Body of pancreas (tissue), 4 donors: ENCODE data around the gene IPO4. TPM values are rescaled to one million over a fixed set of nuclear protein-coding genes. Genes with fewer than 3 reads are reported as not detected.
A peak's percentile ranks its signal among the peaks of the same experiment; 100 is the strongest.

ENCODE experiments used
- ATAC-seq: fragments of 150-250 bp; one replicate; pipeline ENCODE4 v1.9.1; 2016
- DNase-seq, 4 donors: peaks; one replicate each; pipeline ENCODE4 v3.0.0-alpha.2; 2019
- H3K27ac ChIP-seq, 4 donors: fragments of 200-600 bp; sonication (generic); 1 replicate in 3 of 4; 2 replicates in 1 of 4; pipeline versions ENCODE4 v1.5.1 to v1.6.1; 2016 to 2019; ENCODE audit warnings: mild to moderate bottlenecking in 1 of 4, mixed read lengths in 1 of 4, moderate library complexity in 1 of 4
- H3K27me3 ChIP-seq, 2 donors: fragments of 200-600 bp; sonication (generic); one replicate each; pipeline ENCODE4 v1.6.0; 2016; ENCODE audit warnings: mild to moderate bottlenecking in 1 of 2
- H3K36me3 ChIP-seq, 2 donors: fragments of 200-600 bp; sonication (generic); replicated peaks in 1 of 2; 2 replicates each; pipeline ENCODE4 v1.5.1; 2016; ENCODE audit warnings: low read depth in 2 of 2; ENCODE audit not compliant: insufficient read depth in 1 of 2
- H3K4me1 ChIP-seq: fragments of 200-600 bp; sonication (generic); one replicate; pipeline ENCODE4 v1.6.0; 2016
- H3K4me3 ChIP-seq, 2 donors: fragments of 200-600 bp; sonication (generic); 1 replicate in 1 of 2; 2 replicates in 1 of 2; pipeline ENCODE4 v1.5.1; 2016 to 2019
- H3K9me3 ChIP-seq, 3 donors: fragments of 200-600 bp; sonication (generic); 1 replicate in 2 of 3; 2 replicates in 1 of 3; pipeline ENCODE4 v1.5.1; 2016
- CTCF ChIP-seq, 7 experiments: fragments of 450-650 bp in 4 of 7; fragments of 200-600 bp in 3 of 7; sonication (generic) in 3 of 7; IDR thresholded peaks; one replicate each; pipeline ENCODE4 v1.5.1; 2016 to 2019; ENCODE audit warnings: antibody characterized with exemption in 7 of 7
- POLR2A ChIP-seq, 3 donors: fragments of 450-650 bp; IDR thresholded peaks; one replicate each; pipeline ENCODE4 v1.6.1; 2016; ENCODE audit warnings: antibody characterized with exemption in 3 of 3, mild to moderate bottlenecking in 2 of 3
- WGBS, 2 donors: methylation state at CpG; one replicate each; pipeline ENCODE4 v1.1.5; 2017; 5-methylcytosine and 5-hydroxymethylcytosine counted together
- intact Hi-C: fragments of 100-400 bp; cut with DNase I; formaldehyde crosslinking; loops from one replicate; pipeline ENCODE4 v1.15.1; 2023
- total RNA-seq, 2 donors: library from RNA; depleted of rRNA; stranded (reverse); fragments of >200 nt; gene quantifications; one replicate each; pipeline ENCODE4 v1.1.0, GENCODE V29; 2016

Gene IPO4
- total RNA-seq, 2 donors from 2014 or later = 30.4 to 73.5 TPM

DNA sequence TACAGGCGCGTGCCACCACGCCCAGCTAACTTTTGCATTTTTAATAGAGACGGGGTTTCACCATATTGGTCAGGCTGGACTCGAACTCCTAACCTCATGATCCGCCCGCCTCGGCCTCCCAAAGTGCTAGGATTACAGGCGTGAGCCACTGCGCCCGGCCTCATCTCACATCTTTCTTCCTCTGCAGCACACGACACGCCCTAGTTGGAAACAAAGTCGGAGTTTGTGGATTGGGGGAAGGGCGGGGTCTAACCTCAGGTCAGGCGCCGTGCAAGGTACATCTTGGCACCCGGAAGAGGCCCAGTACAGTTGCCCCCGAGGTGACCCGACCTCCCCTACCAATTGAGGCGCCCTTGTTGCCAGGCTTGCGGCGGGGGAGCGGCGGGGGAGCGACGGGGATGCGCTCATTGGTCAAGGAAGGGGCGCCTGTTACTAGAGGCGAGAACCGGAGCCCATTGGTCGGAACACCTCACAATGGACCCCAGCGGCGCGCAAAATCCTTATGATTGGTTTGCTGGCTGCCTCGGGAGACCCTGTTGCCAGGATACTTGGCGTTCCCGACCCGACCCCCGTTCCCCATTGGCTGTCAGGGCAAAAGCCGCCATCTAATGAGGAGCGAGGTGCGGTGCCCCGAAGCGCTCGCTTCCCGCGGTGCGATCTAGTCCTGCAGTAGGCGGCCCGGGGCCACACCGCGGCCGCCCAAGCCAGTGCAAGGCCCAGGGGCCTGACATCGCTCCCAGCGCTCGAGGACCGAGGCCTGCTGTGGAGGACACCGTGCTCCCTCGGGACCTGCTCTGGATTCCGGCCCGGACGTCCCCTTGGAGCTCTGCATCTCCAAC, 17.0 kb downstream of the IPO4 start, which contains the start of gene REC8:
REC8 (plus strand) TSS at position 659 of the 839 bp plus-strand sequence. CDS start 473 bp downstream, outside the sequence.
- H3K9me3 ChIP-seq = no peaks in the 10 kb centered on the region
- 49 to 63% methylated on average over 25 to 63 of the region's 63 CpGs for WGBS, 2 donors
- peak within 1 kb of the TSS in 1 of 4 donors; percentile 5 for H3K27ac ChIP-seq
- H3K4me3 ChIP-seq = no peak within 1 kb of the TSS
- DNase-seq (peak; percentile 44 to 78 (median 62)), ATAC-seq (peak; percentile 70)
- peaks cover 0 to 3% of the 10 kb centered on the region in 2 donors for H3K36me3 ChIP-seq
- H3K27me3 ChIP-seq = no peaks in the 10 kb centered on the region
- TF ChIP-seq CTCF (IDR thresholded peaks at IDR 0.05) (no peak), POLR2A (IDR thresholded peaks at IDR 0.05) (peak in 1 of 3 donors; percentile 7)
- intact Hi-C loops = no loop called here
- H3K4me1 ChIP-seq = no peaks in the 10 kb centered on the region

- peaks cover 5 to 32% of the 10 kb centered on the region in 2 donors for H3K36me3 ChIP-seq
These were observed 21.0 kb downstream of the IPO4 start for GRCh38 chr14:24167469-24168114.

GRCh38 chr14:24165785-24166184, 22.8 kb downstream of the IPO4 start:
- 86 to 89% methylated on average over 5 of the region's 5 CpGs for WGBS, 2 donors
- H3K9me3 ChIP-seq = no peaks in the 10 kb centered on the region
- TF ChIP-seq CTCF (IDR thresholded peaks at IDR 0.05) (no peak), POLR2A (IDR thresholded peaks at IDR 0.05) (no peak)
- DNase-seq = no peak
- peaks cover 5 to 32% of the 10 kb centered on the region in 2 donors for H3K36me3 ChIP-seq
- ATAC-seq = no peak
- intact Hi-C loops = loop anchor here (10.0 kb wide), 1 partner anchor 111 kb away; the partner anchor contains the start of gene CARMIL3
- no peaks in the 10 kb centered on the region for H3K27me3 ChIP-seq
- H3K4me3 ChIP-seq = no peak overlapping the region
- peaks cover 23% of the 10 kb centered on the region for H3K4me1 ChIP-seq
- H3K27ac ChIP-seq = no peak overlapping the region

More at GRCh38 chr14:24167469-24168114, 21.0 kb downstream of the IPO4 start:
- DNase-seq (no peak), ATAC-seq (no peak)
- intact Hi-C loops = loop anchor here (10.0 kb wide), 1 partner anchor 113 kb away; the partner anchor contains the start of gene CARMIL3
- 76 to 83% methylated on average over 3 of the region's 3 CpGs for WGBS, 2 donors
- Histone ChIP-seq H3K4me3 (no peak overlapping the region), H3K4me1 (peaks cover 9% of the 10 kb centered on the region), H3K9me3 (no peaks in the 10 kb centered on the region), H3K27me3 (no peaks in the 10 kb centered on the region), H3K27ac (no peak overlapping the region)
- no peak for TF ChIP-seq POLR2A (IDR thresholded peaks at IDR 0.05)
- no peak for TF ChIP-seq CTCF (IDR thresholded peaks at IDR 0.05)

GRCh38 chr14:24164518-24164991, 24.1 kb downstream of the IPO4 start:
- H3K4me1 ChIP-seq = peaks cover 35% of the 10 kb centered on the region
- no peaks in the 10 kb centered on the region for H3K27me3 ChIP-seq
- ATAC-seq = no peak
- intact Hi-C loops = loop anchor here (10.0 kb wide), 1 partner anchor 110 kb away; the partner anchor contains the start of gene CARMIL3
- no peak overlapping the region for H3K4me3 ChIP-seq
- no peak for TF ChIP-seq CTCF (IDR thresholded peaks at IDR 0.05)
- no peak for TF ChIP-seq POLR2A (IDR thresholded peaks at IDR 0.05)
- 82 to 87% methylated on average over 3 to 13 of the region's 14 CpGs for WGBS, 2 donors
- DNase-seq = no peak
- no peaks in the 10 kb centered on the region for H3K9me3 ChIP-seq
- no peak overlapping the region for H3K27ac ChIP-seq
- H3K36me3 ChIP-seq = peaks cover 5 to 32% of the 10 kb centered on the region in 2 donors
